LNCAP (cell line): ENCODE data around the gene PPP6R1.

Experiments
- TF ChIP-seq, protein P1 (sequence below): fragments of 450-650 bp; IDR thresholded peaks from 2 replicates; pipeline ENCODE4 v1.5.1; 2017; ENCODE audit warnings: mild to moderate bottlenecking

PPP6R1 gene

DNA sequence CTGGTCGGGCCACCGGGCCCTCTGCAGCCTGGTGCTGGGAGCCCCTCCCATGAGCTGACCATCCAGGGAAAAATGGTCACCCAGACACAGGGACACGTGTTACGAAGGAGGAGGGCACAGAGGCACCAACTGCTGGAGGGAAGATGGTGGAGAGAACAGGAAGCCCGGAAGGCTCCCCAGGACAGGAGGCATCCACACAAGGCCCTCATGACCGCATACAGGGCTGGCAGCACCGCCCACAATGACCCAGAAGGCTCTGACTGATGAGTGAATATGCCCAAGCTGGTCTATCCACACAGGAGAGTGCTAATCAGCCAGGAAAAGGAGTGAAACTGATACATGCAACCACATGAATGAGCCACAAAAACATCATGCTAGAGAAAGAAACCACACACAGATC is 16.3 kb downstream of the PPP6R1 start:
- TF ChIP-seq, protein P1, sequence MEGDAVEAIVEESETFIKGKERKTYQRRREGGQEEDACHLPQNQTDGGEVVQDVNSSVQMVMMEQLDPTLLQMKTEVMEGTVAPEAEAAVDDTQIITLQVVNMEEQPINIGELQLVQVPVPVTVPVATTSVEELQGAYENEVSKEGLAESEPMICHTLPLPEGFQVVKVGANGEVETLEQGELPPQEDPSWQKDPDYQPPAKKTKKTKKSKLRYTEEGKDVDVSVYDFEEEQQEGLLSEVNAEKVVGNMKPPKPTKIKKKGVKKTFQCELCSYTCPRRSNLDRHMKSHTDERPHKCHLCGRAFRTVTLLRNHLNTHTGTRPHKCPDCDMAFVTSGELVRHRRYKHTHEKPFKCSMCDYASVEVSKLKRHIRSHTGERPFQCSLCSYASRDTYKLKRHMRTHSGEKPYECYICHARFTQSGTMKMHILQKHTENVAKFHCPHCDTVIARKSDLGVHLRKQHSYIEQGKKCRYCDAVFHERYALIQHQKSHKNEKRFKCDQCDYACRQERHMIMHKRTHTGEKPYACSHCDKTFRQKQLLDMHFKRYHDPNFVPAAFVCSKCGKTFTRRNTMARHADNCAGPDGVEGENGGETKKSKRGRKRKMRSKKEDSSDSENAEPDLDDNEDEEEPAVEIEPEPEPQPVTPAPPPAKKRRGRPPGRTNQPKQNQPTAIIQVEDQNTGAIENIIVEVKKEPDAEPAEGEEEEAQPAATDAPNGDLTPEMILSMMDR = no peak

DNA sequence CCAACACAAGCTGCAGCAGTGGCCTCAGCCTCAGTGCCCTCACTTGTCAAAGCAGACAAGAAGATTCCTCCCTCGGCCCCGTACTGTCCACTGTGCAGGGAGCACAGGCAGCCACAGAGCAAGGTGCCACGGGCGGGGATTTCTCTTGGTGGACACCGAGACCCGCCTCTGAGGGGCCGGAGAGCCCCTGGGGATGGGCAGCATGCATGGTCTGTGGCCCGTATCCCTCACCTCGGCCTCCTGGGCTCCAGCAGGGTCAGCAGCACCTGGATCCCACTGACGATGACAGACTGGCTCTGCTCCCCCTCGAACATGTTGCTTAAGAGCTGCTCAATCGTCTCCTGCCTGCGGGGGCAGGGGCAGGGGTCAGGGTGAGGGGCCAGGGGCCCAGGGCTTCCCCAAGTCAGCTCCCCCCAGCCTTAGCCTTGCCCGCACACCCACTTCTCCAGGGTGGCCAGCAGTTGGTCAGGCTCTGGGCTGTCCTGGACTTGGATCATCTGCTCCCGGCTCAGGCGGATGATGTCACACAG is 16.8 kb downstream of the PPP6R1 start:
- TF ChIP-seq, protein P1 = no peak

DNA sequence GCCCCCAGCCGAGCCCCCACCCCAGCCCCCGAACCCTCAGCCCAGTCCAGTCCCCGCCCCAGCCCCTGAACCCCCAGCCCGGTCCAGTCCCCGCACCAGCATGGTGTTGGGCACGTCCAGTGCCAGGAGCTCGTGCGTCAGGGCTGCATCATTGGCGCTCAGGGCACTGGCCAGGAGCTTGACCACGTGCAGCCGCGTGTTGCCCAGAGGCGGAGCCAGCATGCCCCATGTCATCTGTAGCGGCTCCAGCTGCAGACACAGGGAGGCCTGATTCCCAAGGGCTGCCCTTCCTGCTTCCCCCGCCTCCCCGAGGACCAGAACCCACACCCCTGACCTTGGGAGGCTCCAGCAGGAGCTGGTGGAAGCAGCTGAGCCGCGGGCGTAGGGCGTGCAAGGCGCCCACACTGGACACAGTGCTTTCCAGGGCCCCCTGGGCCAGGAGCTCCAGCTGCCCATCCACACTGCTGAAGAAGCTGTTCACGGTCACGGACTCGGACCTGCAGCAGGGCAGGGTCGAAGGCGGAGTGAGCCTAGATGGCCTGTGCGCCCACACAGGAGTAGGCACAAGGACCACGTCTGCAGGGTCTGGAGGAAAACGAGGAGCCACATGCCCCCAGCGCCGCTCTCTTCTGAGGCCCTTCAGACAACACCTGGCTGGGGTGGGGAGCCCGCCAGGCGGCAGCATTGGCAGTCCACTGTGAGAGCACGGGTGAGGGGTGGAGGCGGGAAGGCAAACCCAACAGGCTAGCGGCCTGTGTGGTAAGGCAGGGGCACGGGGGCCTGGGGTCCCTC is 17.5 kb downstream of the PPP6R1 start:
- TF ChIP-seq, protein P1 = no peak

DNA sequence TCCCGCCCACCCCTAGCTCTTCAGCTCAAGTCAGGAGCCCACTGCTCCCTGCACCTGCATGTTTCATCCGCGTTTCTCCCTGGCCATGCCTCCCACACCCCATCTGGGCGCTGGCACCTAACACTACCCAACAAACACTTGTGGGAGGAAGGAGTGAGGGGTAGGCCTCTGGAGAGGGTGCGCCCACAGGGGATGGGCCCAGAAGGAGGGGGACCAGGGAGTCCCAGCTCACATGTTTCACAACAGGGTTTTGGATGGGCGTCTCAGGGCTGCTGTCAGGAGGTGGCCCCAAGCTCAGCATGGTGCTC is 18.1 kb downstream of the PPP6R1 start:
- TF ChIP-seq, protein P1 = no peak

DNA sequence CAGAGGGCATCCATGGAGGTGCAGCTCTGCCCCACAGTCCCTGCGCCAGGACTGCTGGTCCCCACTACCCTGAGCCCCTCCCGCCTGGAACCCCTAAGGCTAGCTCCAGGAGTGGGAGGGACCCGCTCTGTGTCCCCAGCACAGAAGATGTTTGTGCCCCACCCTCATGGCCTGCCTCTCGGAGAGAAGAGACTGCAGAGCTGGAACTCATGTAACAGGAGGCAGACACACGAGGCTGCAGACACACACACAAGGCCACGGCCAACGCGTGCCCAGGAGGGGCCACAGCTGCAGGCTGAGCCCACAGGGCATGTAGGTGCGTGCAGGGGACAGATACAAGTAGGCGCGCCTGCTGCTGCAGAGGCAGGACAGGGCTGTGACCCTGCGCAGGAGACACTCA is 19.8 kb downstream of the PPP6R1 start:
- TF ChIP-seq, protein P1 = no peak

DNA sequence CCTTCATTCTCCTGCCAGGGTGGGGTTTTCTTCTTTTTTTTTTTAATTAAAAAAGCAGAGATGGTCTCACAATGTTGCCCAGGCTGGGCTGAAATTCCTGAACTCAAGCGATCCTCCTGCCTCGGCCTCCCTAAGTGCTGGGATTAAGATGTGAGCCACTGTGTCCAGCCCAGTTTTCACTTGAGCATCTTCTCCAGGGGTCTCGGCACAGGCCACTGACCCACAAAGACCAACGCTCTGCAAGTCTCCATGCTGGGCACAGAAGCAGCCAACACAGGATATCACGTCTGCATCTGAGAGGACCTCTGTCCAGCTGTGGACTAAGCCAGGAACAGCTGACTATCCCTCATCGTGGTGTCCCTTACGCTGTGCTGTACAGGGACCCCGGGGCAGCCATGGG is 20.8 kb downstream of the PPP6R1 start:
- TF ChIP-seq, protein P1 = no peak

DNA sequence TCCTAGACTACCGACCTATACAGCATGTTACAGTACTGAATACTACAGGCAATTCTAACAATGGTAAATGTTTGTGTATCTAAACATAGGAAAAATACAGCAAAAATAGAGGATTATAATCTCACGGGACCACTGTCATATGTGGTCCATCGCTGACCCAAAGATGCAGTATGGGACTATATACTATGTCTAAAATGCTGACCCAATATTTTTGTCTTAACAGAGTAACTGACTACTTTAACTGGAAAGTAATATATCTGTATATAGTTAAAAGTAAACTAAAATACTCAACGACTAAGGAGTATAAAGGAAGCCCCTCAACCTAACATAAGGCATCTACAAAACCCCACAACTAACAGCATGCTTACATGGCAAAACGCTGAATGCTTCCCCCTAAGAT is 25.8 kb downstream of the PPP6R1 start:
- TF ChIP-seq, protein P1 = no peak

DNA sequence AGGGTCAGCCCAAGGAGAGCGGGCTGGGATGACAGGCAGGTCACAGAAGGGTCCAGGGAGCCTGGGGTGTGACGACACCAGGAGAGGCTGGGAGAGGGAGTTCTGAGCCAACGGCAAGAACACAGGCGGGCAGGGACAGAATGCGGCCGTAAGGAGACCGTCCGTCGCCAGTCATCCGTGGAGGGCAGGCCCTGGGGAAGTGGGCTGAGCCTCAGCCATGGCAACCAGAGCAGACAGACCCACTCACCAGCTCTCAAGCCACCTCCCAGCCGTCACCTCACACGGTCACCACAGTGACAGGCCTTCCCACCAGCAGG is 26.6 kb downstream of the PPP6R1 start:
- TF ChIP-seq, protein P1 = no peak
